HG03354 (cell line): Measurements from ENCODE around the gene GRM4.

Experiments
- ATAC-seq: cut with Tn5 transposase; IDR thresholded peaks from one replicate; pipeline ENCODE4 v1.9.1; 2021; ENCODE audit warnings: mild to moderate bottlenecking; ENCODE audit not compliant: unreplicated experiment, poor library complexity, severe bottlenecking

Gene GRM4

GRCh38 chr6:34158876-34159275 lies 13.0 kb upstream of the GRM4 start:
- no peak for ATAC-seq

DNA sequence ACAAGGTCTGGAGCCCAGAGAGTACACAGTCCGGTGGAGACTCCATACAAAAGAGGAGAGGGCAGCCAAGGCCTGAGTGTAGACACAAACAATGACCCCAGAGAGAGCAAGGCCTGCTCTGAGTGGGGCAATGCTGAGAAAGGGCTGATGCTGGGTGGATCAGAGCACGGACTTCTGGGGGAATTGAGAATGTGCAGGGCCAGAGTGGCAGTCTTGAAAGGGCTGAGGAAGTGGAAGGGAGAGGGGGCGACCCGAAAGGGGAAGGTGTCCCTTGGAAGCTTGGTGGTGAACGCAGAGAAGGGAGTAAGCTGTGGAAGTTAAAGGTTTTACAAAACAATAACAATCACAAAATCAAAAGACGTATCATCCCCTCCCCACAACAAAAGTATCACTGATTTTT lies 12.0 kb upstream of the GRM4 start:
- ATAC-seq, result no peak

- no peak for ATAC-seq
Observed at GRCh38 chr6:34157236-34157830, 11.4 kb upstream of the GRM4 start.

- no peak for ATAC-seq
Observed at GRCh38 chr6:34155471-34156300, 9.8 kb upstream of the GRM4 start.

GRCh38 chr6:34154668-34155447 lies 9.0 kb upstream of the GRM4 start:
- ATAC-seq, result no peak

GRCh38 chr6:34152806-34153520 lies 7.1 kb upstream of the GRM4 start:
- ATAC-seq, result no peak

- no peak for ATAC-seq
Observed at GRCh38 chr6:34152042-34152524, 6.2 kb upstream of the GRM4 start.

GRCh38 chr6:34151321-34152041 lies 5.6 kb upstream of the GRM4 start:
- no peak for ATAC-seq

DNA sequence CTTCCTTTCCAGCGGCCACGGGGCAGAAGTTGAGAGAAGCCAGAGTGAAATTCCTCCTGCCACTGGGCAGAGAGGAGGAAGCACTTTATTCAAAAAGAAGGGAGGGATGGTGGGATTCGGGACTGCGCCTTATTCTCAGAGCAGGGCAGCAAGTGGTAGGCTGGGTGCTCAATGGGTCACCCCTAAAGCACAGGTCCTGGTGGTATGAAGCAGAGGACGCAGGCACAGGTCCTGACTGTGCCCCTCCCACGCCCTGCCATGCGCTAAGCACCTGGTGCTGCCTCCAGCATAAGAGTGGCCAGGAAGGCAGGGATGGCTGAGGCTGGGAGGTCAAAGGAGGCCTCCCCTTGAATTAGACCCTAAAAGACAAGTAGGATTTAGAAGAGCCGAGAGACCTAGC lies 4.9 kb upstream of the GRM4 start:
- ATAC-seq, result no peak

- no peak for ATAC-seq
Observed at GRCh38 chr6:34149831-34150400, 4.0 kb upstream of the GRM4 start.

- no peak for ATAC-seq
Observed at GRCh38 chr6:34149452-34149810, 3.5 kb upstream of the GRM4 start.

GRCh38 chr6:34148631-34149451 lies 3.0 kb upstream of the GRM4 start:
- ATAC-seq, result no peak

DNA sequence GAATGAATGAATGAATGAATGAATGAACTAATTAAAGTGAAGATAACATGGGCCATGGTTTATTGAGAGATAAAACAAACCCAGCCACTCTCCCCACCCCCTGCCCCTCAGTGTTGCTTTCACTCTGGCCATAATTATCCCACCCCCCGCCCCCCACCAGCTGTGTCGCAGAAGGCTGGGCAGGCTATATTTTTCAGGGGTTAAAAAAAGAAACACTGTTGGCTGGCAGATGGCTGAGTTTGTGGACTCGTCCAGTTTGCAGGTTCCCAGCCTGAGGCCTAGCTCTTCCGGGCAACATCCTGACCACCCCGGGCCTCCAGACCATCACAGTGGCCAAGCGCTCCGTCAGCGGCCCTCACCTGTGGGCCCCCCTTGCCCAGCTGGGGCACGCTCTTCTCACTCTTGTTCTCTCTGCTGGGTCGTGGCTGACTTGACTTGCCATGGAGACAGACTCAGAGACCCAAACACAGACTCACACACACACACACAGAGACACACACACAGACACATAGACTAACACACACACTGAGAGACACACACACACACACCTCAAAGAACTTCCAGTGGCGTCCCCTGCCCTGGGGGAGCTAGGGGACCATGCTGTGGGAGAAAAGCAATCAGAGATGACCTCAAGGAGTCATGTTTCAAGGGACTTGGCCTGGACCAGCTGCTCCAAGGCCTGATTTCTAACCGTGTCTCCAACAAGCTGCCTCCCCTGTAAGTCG lies 2.2 kb upstream of the GRM4 start:
- ATAC-seq, result no peak

DNA sequence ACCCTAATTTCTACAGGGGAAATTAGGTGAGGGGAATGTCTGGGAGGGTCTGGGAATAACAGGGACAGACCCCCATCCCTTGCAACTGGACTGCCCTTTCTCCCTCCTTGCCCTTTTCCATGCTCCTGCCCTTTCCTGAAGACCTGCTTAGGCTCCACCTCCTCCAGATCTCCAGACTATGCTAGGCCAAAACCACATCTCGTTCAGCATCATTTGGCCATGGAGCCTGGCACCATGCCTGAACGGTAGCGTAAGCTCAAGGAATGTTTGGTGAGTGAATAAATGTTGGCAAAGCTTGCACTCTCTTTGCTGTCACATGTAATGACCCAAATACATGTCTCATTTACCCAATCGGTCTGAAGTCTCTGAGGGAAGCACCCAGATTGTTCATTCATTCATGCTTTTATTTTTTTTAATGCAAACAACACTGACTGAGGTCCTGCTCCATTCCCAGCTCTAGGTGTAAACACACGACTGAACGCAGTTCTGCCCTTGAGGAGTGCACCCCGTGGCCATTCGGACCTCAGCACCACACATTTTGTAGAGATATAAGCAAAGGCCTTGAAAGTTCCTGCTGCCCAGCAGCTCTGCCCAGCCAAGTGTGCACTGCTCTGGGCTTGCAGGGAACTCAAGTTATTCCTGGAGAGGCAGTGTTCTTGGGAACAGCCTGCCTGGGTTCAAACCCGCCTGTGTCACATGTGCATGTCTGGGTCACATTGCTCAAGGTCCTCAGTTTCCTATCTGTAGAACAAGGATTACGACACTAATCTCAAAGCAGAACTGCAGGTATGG lies 1.1 kb upstream of the GRM4 start:
- no peak for ATAC-seq

DNA sequence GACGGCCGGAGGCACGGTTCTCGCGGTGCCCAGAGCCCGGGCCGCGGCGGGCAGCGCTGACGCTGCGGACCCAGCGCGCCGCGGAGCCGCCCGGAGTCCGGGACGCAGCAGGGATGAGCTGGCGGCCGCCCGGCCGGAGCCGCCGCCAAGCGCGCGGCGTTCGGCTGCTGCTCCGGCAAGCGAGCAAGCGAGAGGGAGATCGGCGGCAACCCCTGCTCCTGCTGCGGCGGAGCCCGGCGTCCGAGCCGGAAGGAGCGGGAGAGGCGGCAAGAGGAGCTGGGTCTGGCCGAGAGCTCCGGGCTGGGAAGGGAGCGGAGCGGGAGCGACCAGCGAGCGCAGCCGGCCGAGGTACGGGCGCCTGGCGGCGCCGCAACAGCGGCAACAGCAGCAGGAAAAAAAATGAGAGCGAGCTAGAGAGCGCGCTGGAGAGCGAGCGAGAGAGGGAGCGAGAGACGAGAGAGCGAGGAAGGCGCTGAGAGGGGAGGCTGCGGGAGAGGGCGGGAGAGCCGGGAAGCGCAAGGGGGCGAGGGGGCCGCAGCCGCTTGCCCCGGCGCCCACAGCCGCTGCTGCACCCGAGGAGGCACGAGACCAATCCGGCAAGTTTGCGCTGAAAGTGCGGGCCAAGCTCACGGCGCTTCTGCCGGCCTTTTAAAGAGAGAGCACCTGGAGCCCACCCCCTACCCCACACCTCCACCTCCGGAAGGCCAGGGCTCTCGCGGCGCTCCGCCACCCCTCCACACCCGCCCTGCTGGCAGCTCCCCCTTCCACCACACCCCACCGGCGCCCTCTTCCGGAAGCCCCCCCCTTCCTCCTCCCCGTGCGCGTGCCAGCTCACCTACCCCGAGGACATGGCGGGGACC lies 496 bp downstream of the GRM4 start:
- ATAC-seq, result no peak

GRCh38 chr6:34144581-34145160 lies 1.2 kb downstream of the GRM4 start:
- ATAC-seq, result no peak
